Measurements from ENCODE around the gene DSCAML1. TPM values are rescaled to one million over a fixed set of nuclear protein-coding genes. Genes with fewer than 3 reads are reported as not detected.

Gene DSCAML1
- polyA plus RNA-seq, 2 donors, result 0.04 TPM

- Histone ChIP-seq H3K4me1 (ENCODE audit: control insufficient read depth in 2 of 2, insufficient read depth in 2 of 2, low read length in 1 of 2) (peaks cover 0 to 3% of the 10 kb centered on the region in 2 donors), H3K27ac (ENCODE audit: low read depth in 2 of 2, low read length in 1 of 2) (no peak overlapping the region), H3K27me3 (ENCODE audit: control insufficient read depth in 1 of 2, insufficient read depth in 2 of 2, low read length in 2 of 2) (no peaks in the 10 kb centered on the region), H3K36me3 (ENCODE audit: control insufficient read depth in 2 of 2, insufficient read depth in 2 of 2, low read length in 1 of 2) (peaks cover 13 to 28% of the 10 kb centered on the region in 2 donors), H3K4me3 (ENCODE audit: low read depth in 1 of 2, low read length in 2 of 2) (no peak overlapping the region), H3K9me3 (ENCODE audit: control insufficient read depth in 2 of 2, insufficient read depth in 1 of 2, low read depth in 1 of 2, low read length in 1 of 2) (no peaks in the 10 kb centered on the region)
- 98% methylated on average over 4 of the region's 4 CpGs for WGBS, 2 donors
Observed at GRCh38 chr11:117380676-117381075, 416.3 kb downstream of the DSCAML1 start.

GRCh38 chr11:117378976-117379865, 417.8 kb downstream of the DSCAML1 start:
- Histone ChIP-seq H3K36me3 (ENCODE audit: control insufficient read depth in 2 of 2, insufficient read depth in 2 of 2, low read length in 1 of 2) (peaks cover 13 to 31% of the 10 kb centered on the region in 2 donors), H3K4me1 (ENCODE audit: control insufficient read depth in 2 of 2, insufficient read depth in 2 of 2, low read length in 1 of 2) (peaks cover 0 to 3% of the 10 kb centered on the region in 2 donors)
- 60 to 73% methylated on average over 12 of the region's 12 CpGs for WGBS, 2 donors

More at GRCh38 chr11:117378976-117379865, 417.8 kb downstream of the DSCAML1 start:
- no peak overlapping the region for H3K27ac ChIP-seq (ENCODE audit: low read depth in 2 of 2, low read length in 1 of 2)
- no peak overlapping the region for H3K4me3 ChIP-seq (ENCODE audit: low read depth in 1 of 2, low read length in 2 of 2)
- no peaks in the 10 kb centered on the region for H3K9me3 ChIP-seq (ENCODE audit: control insufficient read depth in 2 of 2, insufficient read depth in 1 of 2, low read depth in 1 of 2, low read length in 1 of 2)
- H3K27me3 ChIP-seq (ENCODE audit: control insufficient read depth in 1 of 2, insufficient read depth in 2 of 2, low read length in 2 of 2), result no peaks in the 10 kb centered on the region

Other genes starting within 250 kb of the DSCAML1 start
- gene FXYD2, start 27.5 kb upstream of the DSCAML1 start, polyA plus RNA-seq, result 1 to 10 TPM in 1 of 2 donors, under 1 TPM in 1; 0.75 to 1.0 TPM
- gene FXYD6, start 79.4 kb upstream of the DSCAML1 start, polyA plus RNA-seq, result 1 to 10 TPM; 3.4 to 7.0 TPM
- 10 to 100 TPM; 13.5 to 16.7 TPM for gene TMPRSS13, start 132.2 kb upstream of the DSCAML1 start, polyA plus RNA-seq
- 1 to 10 TPM; 2.0 to 2.2 TPM for gene IL10RA, start 189.2 kb upstream of the DSCAML1 start, polyA plus RNA-seq

All from esophagus (tissue), 2 donors.